Right atrium auricular region (tissue), 2 donors: ENCODE measurements around the gene OR51V1. TPM values are rescaled to one million over a fixed set of nuclear protein-coding genes. Genes with fewer than 3 reads are reported as not detected.
"Not testable (repeated sequence)": the region's sequence is repeated elsewhere in the genome, so short reads cannot be mapped to it uniquely, and the experiment has no call there.

Source experiments
- DNase-seq: peaks from one replicate; pipeline ENCODE4 v3.0.0-alpha.2; 2019; ENCODE audit warnings: low spot score
- H3K27ac ChIP-seq, 2 donors: fragments of 200-600 bp; sonication (generic); 1 replicate in 1 of 2; 2 replicates in 1 of 2; pipeline ENCODE4 v1.5.1; 2016 to 2019
- H3K27me3 ChIP-seq, 2 donors: fragments of 200-600 bp; sonication (generic); one replicate each; pipeline versions ENCODE4 v1.5.1 to v1.6.0; 2017 to 2019
- H3K36me3 ChIP-seq: fragments of 200-600 bp; sonication (generic); one replicate; pipeline ENCODE4 v1.5.1; 2016
- H3K4me1 ChIP-seq, 2 donors: fragments of 200-600 bp; sonication (generic); one replicate each; pipeline versions ENCODE4 v1.5.1 to v1.6.0; 2017 to 2019
- H3K4me3 ChIP-seq, 2 donors: fragments of 200-600 bp; sonication (generic); 1 replicate in 1 of 2; 2 replicates in 1 of 2; pipeline ENCODE4 v1.5.1; 2017 to 2019; ENCODE audit warnings: mild to moderate bottlenecking in 1 of 2, moderate library complexity in 1 of 2
- H3K9me3 ChIP-seq, 2 donors: fragments of 200-600 bp; sonication (generic); one replicate each; pipeline ENCODE4 v1.5.1; 2019
- CTCF ChIP-seq, 2 donors: fragments of 200-600 bp; sonication (generic); IDR thresholded peaks; one replicate each; pipeline ENCODE4 v1.5.1; 2019; ENCODE audit warnings: antibody characterized with exemption in 2 of 2
- total RNA-seq, 2 donors: library from RNA; depleted of rRNA; stranded (reverse); fragments of >200 nt; gene quantifications; one replicate each; pipeline ENCODE4 v1.1.0, GENCODE V29; 2016

Gene OR51V1
- total RNA-seq, result not detected

GRCh38 chr11:5200582-5200981 is at the start of gene OR51V1:
TSS of gene OR51V1 (minus strand) at chr11:5200682. CDS start at chr11:5200682, 0 bp downstream.
- Histone ChIP-seq H3K4me1 (no peaks in the 10 kb centered on the region), H3K36me3 (no peaks in the 10 kb centered on the region), H3K27ac (no peak within 1 kb of the TSS), H3K9me3 (no peaks in the 10 kb centered on the region), H3K4me3 (no peak within 1 kb of the TSS), H3K27me3 (no peaks in the 10 kb centered on the region)
- TF ChIP-seq CTCF (IDR thresholded peaks at IDR 0.05), result no peak
- DNase-seq, result no peak

- DNase-seq, H3K27me3 ChIP-seq, H3K36me3 ChIP-seq, H3K4me3 ChIP-seq, H3K27ac ChIP-seq, H3K9me3 ChIP-seq, H3K4me1 ChIP-seq: not testable (repeated sequence)
Measured at GRCh38 chr11:5249807-5250396, 49.4 kb upstream of the OR51V1 start, which contains the start of gene HBG1. TSS of gene HBG1 (minus strand) at chr11:5249857. CDS start at chr11:5249804, 53 bp downstream.

- not testable (repeated sequence) for H3K27ac ChIP-seq, H3K9me3 ChIP-seq, H3K4me3 ChIP-seq, H3K4me1 ChIP-seq, H3K27me3 ChIP-seq, DNase-seq, H3K36me3 ChIP-seq
Measured at GRCh38 chr11:5248498-5248897, 48.0 kb upstream of the OR51V1 start.

- Histone ChIP-seq H3K9me3 (no peaks in the 10 kb centered on the region), H3K27me3 (no peaks in the 10 kb centered on the region), H3K27ac (no peak overlapping the region), H3K36me3 (no peaks in the 10 kb centered on the region), H3K4me3 (no peak overlapping the region), H3K4me1 (no peaks in the 10 kb centered on the region)
- no peak for TF ChIP-seq CTCF (IDR thresholded peaks at IDR 0.05)
- no peak for DNase-seq
Measured at GRCh38 chr11:5247472-5248192, 47.1 kb upstream of the OR51V1 start.

- DNase-seq, result no peak
- H3K9me3 ChIP-seq, result no peaks in the 10 kb centered on the region
- no peak overlapping the region for H3K27ac ChIP-seq
- no peaks in the 10 kb centered on the region for H3K36me3 ChIP-seq
- TF ChIP-seq CTCF (IDR thresholded peaks at IDR 0.05), result no peak
- H3K4me3 ChIP-seq, result no peak overlapping the region
- no peaks in the 10 kb centered on the region for H3K27me3 ChIP-seq
- no peaks in the 10 kb centered on the region for H3K4me1 ChIP-seq
Measured at GRCh38 chr11:5246772-5247471, 46.4 kb upstream of the OR51V1 start.

- Histone ChIP-seq H3K36me3 (no peaks in the 10 kb centered on the region), H3K4me3 (no peak overlapping the region), H3K27ac (no peak overlapping the region), H3K4me1 (no peaks in the 10 kb centered on the region), H3K27me3 (no peaks in the 10 kb centered on the region), H3K9me3 (no peaks in the 10 kb centered on the region)
- TF ChIP-seq CTCF (IDR thresholded peaks at IDR 0.05), result no peak
- no peak for DNase-seq
Measured at GRCh38 chr11:5245155-5245554, 44.7 kb upstream of the OR51V1 start.
